ENCODE data around the gene TMPRSS5.
"Not testable (repeated sequence)": the region's sequence is repeated elsewhere in the genome, so short reads cannot be mapped to it uniquely, and the experiment has no call there.

Gene TMPRSS5

GRCh38 chr11:113705871-113706655 lies at the start of gene TMPRSS5:
Gene TMPRSS5, minus strand, starts transcription at chr11:113706308. Its CDS starts 84 bp downstream, at chr11:113706224.
- no peak for DNase-seq

DNA sequence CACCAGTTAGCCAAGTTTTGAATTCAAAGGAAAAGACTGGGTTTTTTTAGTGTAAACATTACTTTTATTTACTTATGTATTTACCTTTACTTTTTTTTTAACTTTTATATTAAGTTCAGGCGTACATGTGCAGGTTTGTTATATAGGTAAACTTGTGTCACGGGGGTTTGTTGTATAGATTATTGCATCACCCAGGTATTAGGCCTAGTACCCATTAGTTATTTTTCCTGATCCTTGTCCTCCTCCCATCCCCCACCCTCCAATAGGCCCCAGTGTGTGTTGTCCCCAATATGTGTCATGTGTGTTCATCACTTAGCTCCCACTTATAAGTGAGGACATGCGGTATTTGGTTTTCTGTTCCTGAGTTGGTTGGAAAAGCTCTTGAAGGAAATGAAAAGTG lies 46.8 kb upstream of the TMPRSS5 start:
- no peak for DNase-seq

DNA sequence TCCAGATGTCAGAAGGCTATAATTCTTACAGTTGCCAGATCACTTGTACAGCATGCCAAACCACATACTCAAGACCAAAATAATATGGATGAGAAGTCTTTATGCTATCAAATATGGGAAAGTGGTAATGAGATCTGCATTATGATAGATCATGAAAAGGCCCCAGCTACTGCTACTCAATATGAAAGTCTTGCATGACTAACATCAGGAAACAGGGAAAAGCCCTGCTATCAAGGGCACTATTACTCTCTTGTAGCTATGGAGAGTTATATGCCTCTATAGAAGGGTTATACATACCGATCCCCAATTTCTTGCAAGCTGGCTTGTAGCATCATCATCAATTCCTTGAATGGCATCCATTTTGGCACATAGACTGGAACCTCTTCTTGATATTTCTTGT lies 30.2 kb upstream of the TMPRSS5 start:
- DNase-seq = no peak

- DNase-seq = no peak
These were observed 26.0 kb upstream of the TMPRSS5 start for GRCh38 chr11:113732092-113732491.

GRCh38 chr11:113730887-113731726 lies 25.0 kb upstream of the TMPRSS5 start:
- no peak for DNase-seq

GRCh38 chr11:113729456-113729855 lies 23.3 kb upstream of the TMPRSS5 start:
- DNase-seq = no peak

GRCh38 chr11:113728814-113729213 lies 22.7 kb upstream of the TMPRSS5 start:
- no peak for DNase-seq

- no peak for DNase-seq
These were observed 19.8 kb upstream of the TMPRSS5 start for GRCh38 chr11:113725913-113726312.

DNA sequence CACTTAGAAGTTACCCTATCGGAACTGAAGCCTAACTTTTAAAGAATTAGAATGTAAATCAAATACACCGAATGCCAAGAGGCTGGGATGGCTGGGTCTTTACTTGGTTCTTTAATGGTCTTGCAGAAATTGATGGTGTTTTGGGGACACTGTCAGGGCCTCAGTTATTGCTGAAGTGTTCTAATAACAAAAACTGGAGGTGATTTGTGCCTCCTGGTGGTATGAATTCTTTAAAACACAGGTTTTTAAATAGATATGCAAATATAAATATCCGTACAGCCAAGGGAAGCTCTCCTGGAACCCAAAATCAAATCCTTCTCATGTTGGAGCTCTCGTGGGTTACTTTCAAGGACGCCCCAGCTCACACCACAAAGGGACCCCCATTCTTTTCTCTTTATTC lies 19.3 kb upstream of the TMPRSS5 start:
- no peak for DNase-seq

- DNase-seq = no peak
These were observed 18.7 kb upstream of the TMPRSS5 start for GRCh38 chr11:113724778-113725177.

DNA sequence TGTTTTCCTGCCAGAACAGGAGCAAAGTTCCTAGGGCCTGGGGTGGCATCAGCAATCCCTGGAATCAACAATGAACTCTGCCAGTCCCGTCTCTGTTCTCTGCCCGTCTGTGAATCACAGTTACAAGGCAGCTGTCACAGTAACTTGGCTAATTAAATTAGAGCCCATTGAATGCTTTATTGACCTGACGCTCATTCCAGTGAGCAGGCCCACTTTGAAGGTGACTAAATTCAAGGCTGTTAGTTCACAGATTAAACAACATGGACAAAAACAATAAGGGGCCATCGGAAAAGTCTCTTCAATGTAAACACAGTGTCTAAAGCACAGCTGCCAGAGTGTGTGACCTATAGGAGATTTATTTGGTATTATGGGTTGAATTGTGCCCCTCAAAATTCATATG lies 17.7 kb upstream of the TMPRSS5 start:
- no peak for DNase-seq

GRCh38 chr11:113722934-113723333 lies 16.8 kb upstream of the TMPRSS5 start:
- no peak for DNase-seq

DNA sequence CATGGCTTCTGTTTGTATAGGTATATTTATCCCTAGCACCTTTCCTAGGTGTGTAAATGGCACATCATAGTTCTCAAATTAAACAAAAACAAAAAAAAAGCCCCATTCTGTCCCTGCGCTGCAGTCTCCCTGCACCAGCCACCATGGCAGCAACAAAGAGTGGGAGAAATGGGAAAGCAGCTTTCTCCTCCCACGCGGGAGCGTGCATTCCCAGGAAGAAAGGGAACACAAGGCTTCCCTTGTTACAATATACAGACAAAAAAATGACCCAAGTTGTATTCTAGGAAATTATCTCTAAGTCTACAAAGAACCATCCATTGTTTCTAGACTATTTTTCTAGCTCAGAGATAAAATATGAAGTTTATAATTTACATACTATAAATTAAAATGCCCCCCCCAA lies 16.1 kb upstream of the TMPRSS5 start:
- DNase-seq = no peak

DNA sequence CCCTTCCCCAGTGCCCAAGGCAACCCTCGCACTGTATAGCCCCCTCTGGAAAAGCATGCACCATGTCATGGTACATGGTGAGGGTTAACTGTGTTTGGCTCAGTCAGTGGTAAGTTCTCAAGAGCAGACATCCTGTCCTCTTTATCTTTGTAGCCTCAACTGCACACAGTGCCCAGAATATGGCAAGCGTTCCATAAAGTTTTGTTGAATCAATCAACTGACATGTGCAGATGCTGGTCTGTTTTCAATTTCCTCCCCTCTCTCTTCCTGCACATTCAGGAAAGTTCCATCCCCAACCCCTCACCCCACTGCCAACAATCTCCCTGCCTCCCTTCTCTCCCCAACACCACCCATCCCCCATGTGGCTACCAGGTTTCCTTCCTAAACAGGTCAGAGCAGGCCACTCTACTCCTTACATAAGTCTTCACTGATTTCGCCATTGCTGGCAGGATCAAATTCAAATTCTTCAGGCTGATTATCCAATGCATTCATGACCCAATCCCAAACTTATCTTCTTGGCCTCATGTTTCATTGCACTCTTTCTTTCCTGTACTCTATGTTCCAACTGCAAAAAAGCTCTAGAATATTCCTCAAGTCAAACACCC lies 15.5 kb upstream of the TMPRSS5 start:
- no peak for DNase-seq

DNA sequence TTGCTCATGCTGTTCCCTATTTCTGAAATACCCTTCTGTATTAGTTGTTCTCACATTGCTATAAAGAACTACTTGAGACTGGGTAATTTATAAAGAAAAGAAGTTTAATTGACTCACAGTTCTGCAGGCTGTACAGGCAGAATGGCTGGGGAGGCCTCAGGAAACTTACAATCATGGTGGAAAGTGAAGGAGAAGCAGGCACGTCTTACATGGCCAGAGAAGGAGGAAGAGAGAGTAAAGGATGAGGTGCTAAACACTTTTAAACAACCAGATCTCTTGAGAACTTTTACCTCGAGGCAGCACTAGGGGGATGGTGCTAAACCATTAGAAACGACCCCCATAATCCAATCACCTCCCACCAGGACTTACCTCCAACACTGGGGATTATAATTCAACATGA lies 14.4 kb upstream of the TMPRSS5 start:
- DNase-seq = not testable (repeated sequence)

GRCh38 chr11:113715882-113716625 lies 9.9 kb upstream of the TMPRSS5 start:
- DNase-seq = no peak

DNA sequence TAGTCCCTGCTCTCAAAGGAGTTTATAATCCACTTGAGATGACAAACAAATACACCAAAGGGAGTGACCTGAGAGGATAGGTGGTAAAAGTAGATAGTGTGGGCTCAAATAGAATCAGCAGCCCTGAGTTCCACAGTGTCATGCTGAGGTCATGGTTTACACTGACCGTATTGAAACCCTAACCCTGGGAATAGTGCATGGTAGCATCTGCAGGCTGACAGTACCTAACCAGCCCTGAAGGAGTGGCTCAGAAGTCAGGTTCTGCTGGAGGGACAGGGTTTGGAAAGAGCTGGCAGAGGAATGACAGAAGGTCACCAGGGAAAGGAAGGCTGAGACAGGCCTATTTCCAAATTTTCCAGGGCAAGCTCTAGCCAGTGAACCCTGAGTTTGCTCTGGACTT lies 9.2 kb upstream of the TMPRSS5 start:
- DNase-seq = no peak

GRCh38 chr11:113710989-113711388 lies 4.9 kb upstream of the TMPRSS5 start:
- DNase-seq = no peak

DNA sequence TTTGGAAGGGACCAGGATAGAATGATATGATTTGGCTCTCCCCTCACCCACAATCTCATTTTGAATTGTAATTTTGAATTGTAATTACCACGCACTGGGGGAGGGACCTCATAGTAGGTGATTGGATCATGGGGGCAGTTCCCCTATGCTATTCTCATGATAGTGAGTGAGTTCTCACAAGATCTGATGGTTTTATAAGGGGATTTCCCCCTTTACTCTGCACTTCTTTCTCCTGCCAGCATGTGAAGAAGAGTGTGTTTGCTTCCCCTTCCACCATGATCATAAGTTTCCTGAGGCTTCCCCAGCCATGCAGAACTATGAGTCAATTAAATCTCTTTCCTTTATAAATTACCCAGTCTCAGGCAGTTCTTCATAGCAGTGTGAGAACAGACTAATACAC lies 2.6 kb downstream of the TMPRSS5 start:
- not testable (repeated sequence) for DNase-seq

- DNase-seq = no peak
These were observed 4.6 kb downstream of the TMPRSS5 start for GRCh38 chr11:113701491-113701890.

GRCh38 chr11:113698515-113698914 lies 7.6 kb downstream of the TMPRSS5 start:
- DNase-seq = no peak

DNA sequence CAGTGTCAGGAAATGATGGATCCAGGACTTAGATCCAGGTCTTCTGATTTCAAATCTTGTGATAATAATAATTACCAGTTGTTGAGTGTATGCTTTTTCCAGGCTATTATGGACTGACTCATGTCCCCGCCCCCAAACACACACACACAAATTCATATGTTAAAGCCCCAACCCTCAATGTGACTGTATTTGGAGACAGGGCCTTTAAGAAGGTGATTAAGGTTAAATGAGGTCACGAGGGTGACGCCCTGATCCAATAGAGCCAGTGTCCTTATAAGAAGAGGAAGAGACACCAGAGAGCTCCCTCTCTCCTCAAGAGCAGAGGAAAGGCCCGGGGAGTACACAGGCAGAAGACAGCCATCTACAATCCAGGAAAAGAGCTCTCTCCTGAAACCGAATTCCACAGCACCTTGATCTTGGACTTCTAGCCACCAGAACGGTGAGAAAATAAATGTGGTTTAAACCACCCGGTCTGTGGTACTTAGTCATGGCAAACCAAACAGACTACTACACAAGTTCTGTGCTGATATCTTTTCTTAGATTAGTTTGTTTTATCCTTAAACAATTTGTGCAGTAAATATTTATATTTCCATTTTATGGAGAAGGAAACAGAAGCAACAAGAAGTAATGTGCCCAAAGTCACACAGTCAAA lies 8.2 kb downstream of the TMPRSS5 start:
- DNase-seq = no peak

- DNase-seq = no peak
These were observed 9.0 kb downstream of the TMPRSS5 start for GRCh38 chr11:113697111-113697510.
